Adrenal gland (tissue), 5 donors: ENCODE measurements around the gene EPO.

Experiments
- CTCF ChIP-seq, 6 experiments: fragments of 450-650 bp in 4 of 6; fragments of 200-600 bp in 2 of 6; sonication (generic) in 1 of 6; IDR thresholded peaks; 1 replicate in 5 of 6; 2 replicates in 1 of 6; pipeline versions ENCODE4 v1.5.1 to v1.8.0; 2016 to 2021; ENCODE audit warnings: antibody characterized with exemption in 6 of 6, mild to moderate bottlenecking in 2 of 6, moderate library complexity in 1 of 6
- POLR2A ChIP-seq, 2 donors: fragments of 450-650 bp; IDR thresholded peaks; one replicate each; pipeline ENCODE4 v1.6.1; 2017; ENCODE audit warnings: antibody characterized with exemption in 2 of 2, mild to moderate bottlenecking in 2 of 2, moderate library complexity in 1 of 2
- donor health status: DM: no; HTN: no; CAD: no.

GRCh38 chr7:100763556-100764140, 43.4 kb downstream of the EPO start:
- TF ChIP-seq POLR2A (IDR thresholded peaks at IDR 0.05), result no peak
- no peak for TF ChIP-seq CTCF (IDR thresholded peaks at IDR 0.05)
